Mesothelial cell of epicardium (in vitro differentiated cells): ENCODE results near the gene MCF2L. TPM values are rescaled to one million over a fixed set of nuclear protein-coding genes. Genes with fewer than 3 reads are reported as not detected.

Source experiments
- DNase-seq, 2 experiments: peaks; one replicate each; pipeline ENCODE4 v3.0.0; 2021; ENCODE audit warnings: low spot score in 2 of 2; ENCODE audit not compliant: unreplicated experiment in 2 of 2
- H3K27ac Mint-ChIP-seq: 2 replicates; pipeline ENCODE4 v1.8.0; 2021; ENCODE audit warnings: mixed read lengths
- H3K27me3 Mint-ChIP-seq: 2 replicates; pipeline ENCODE4 v1.8.0; 2021; ENCODE audit warnings: low read depth, mixed read lengths
- H3K36me3 Mint-ChIP-seq: 2 replicates; pipeline ENCODE4 v1.8.0; 2021; ENCODE audit warnings: mixed read lengths
- H3K4me1 Mint-ChIP-seq: 2 replicates; pipeline ENCODE4 v1.8.0; 2021; ENCODE audit warnings: mixed read lengths
- H3K4me3 Mint-ChIP-seq: 2 replicates; pipeline ENCODE4 v1.8.0; 2021; ENCODE audit warnings: mild to moderate bottlenecking, moderate library complexity, mixed read lengths
- H3K9me3 Mint-ChIP-seq: 2 replicates; pipeline ENCODE4 v1.8.0; 2021; ENCODE audit warnings: mixed read lengths
- total RNA-seq: library from RNA; stranded (reverse); gene quantifications from 3 replicates; pipeline ENCODE4 v1.2.1, GENCODE V29; 2021
- TF ChIP-seq, protein P1 (sequence below): fragments of 200-600 bp; sonication (generic); IDR thresholded peaks from one replicate; pipeline ENCODE4 v1.5.0; 2021; ENCODE audit warnings: antibody characterized with exemption; ENCODE audit not compliant: unreplicated experiment

The MCF2L gene
- total RNA-seq, 1 donor from 2014 or later = 36.6 TPM

DNA sequence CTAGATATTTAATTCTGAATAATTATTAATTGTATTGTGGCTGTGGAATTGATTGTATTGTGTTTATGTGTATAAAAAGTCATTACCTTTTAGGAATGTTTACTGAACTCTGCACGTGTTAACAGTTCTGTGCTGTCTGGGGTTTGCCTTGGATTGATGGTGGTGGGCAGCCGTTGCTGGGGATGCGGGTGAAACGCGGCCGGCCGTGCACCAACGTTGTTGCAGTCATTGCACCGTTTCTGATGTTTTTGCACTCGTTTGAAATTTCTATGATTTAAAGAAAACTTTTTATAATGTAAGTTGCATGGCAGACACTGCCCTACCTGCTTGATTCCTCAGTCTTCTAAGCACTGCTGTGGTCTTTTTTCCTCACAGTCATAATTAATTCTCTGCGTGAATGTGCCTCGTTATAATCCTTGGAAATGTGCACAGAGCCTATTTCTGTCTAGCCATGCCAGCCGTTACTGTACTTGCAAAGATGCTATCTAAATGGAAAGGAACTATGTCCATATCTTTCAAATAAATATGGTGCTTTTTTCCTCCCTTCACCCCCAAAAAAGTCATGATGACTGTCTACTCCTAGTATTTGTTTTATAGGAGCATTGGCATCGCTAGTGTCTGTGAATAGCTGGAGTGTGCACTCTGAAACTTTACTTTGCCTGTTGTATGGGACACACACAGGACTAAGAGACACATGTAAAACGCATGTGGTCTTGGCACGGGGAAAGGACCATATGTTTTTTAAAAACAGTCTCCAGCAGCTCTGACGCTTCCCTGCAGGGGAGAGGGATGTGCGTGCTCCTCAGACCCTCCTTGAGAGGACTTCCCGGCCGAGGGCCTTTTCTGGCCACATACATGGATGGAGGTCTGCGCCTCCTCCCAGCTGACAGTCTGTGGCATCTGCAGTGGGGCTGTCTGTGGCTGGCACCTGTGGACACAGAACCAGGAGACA lies 40.7 kb upstream of the MCF2L start:
- peaks cover 13% of the 10 kb centered on the region for H3K9me3 Mint-ChIP-seq
- H3K36me3 Mint-ChIP-seq = no peaks in the 10 kb centered on the region
- no peak for DNase-seq
- peaks cover 26% of the 10 kb centered on the region for H3K4me1 Mint-ChIP-seq
- TF ChIP-seq, protein P1, sequence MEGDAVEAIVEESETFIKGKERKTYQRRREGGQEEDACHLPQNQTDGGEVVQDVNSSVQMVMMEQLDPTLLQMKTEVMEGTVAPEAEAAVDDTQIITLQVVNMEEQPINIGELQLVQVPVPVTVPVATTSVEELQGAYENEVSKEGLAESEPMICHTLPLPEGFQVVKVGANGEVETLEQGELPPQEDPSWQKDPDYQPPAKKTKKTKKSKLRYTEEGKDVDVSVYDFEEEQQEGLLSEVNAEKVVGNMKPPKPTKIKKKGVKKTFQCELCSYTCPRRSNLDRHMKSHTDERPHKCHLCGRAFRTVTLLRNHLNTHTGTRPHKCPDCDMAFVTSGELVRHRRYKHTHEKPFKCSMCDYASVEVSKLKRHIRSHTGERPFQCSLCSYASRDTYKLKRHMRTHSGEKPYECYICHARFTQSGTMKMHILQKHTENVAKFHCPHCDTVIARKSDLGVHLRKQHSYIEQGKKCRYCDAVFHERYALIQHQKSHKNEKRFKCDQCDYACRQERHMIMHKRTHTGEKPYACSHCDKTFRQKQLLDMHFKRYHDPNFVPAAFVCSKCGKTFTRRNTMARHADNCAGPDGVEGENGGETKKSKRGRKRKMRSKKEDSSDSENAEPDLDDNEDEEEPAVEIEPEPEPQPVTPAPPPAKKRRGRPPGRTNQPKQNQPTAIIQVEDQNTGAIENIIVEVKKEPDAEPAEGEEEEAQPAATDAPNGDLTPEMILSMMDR = no peak
- H3K27ac Mint-ChIP-seq = no peak overlapping the region
- H3K4me3 Mint-ChIP-seq = no peak overlapping the region
- peaks cover 5% of the 10 kb centered on the region for H3K27me3 Mint-ChIP-seq

DNA sequence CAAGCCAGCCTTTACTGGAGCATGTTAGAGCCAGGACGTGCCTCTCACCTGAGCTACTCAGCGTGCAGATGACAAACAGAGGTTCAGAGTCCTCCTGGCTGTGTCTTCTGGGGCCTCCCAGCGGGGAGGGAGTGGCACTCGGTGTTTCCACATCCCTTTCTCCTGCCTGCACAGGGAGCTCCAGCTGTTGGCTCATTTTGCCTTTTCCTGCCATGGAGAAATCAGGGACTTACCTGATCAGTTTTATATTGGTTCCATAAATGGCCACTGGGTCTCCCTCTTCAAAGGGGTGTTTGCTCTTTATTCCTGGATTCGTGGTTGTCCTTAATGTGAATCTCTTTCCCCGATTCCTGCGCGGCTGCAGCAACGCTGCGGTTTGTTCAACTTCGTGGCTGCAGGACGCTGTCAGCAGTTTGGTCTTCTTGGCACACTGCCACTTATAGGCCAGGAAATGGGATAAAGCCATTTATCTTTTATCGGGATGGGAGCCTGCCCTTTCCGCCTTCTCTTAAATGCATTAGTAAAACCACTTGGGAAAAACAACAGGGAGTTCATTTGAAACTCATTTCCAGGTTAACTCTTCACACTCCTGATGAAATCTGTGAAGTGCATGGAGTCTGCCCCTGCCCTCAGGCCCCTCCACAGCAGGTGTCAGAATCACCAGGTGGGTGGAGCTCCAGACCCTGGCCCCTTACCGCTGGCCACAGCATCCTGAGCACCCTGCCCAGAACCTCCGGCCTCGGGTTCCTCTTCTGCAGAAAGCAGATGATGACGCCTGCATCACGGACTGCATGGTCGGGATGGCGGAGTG lies 39.8 kb upstream of the MCF2L start:
- Mint-ChIP-seq H3K9me3 (peaks cover 9% of the 10 kb centered on the region), H3K27ac (peak overlapping the region; percentile 37), H3K36me3 (no peaks in the 10 kb centered on the region), H3K27me3 (no peaks in the 10 kb centered on the region), H3K4me1 (peaks cover 26% of the 10 kb centered on the region), H3K4me3 (peak overlapping the region; percentile 52)
- DNase-seq = no peak
- TF ChIP-seq, protein P1 = no peak

DNA sequence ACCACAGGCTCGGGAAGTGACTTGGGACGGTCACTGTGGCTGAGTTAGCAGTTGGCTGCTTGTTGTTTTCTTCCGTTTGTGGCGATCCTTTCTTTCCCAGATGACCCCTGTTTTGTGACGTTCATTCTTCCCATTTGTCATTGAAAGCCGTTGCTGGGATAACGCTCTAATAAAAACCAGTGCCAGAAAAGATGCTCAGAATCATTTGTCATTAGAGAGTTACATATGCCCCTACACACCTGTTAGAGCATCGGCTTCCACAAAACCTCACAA lies 39.3 kb upstream of the MCF2L start:
- Mint-ChIP-seq H3K4me3 (no peak overlapping the region), H3K27ac (no peak overlapping the region), H3K9me3 (peaks cover 9% of the 10 kb centered on the region), H3K27me3 (no peaks in the 10 kb centered on the region), H3K4me1 (peaks cover 26% of the 10 kb centered on the region), H3K36me3 (no peaks in the 10 kb centered on the region)
- DNase-seq = no peak
- TF ChIP-seq, protein P1 = no peak

- TF ChIP-seq, protein P1 = no peak
- H3K36me3 Mint-ChIP-seq = no peaks in the 10 kb centered on the region
- no peak overlapping the region for H3K27ac Mint-ChIP-seq
- no peaks in the 10 kb centered on the region for H3K27me3 Mint-ChIP-seq
- peaks cover 26% of the 10 kb centered on the region for H3K4me1 Mint-ChIP-seq
- peaks cover 9% of the 10 kb centered on the region for H3K9me3 Mint-ChIP-seq
- no peak for DNase-seq
- no peak overlapping the region for H3K4me3 Mint-ChIP-seq
Measured at GRCh38 chr13:112930192-112930591, 38.8 kb upstream of the MCF2L start.

DNA sequence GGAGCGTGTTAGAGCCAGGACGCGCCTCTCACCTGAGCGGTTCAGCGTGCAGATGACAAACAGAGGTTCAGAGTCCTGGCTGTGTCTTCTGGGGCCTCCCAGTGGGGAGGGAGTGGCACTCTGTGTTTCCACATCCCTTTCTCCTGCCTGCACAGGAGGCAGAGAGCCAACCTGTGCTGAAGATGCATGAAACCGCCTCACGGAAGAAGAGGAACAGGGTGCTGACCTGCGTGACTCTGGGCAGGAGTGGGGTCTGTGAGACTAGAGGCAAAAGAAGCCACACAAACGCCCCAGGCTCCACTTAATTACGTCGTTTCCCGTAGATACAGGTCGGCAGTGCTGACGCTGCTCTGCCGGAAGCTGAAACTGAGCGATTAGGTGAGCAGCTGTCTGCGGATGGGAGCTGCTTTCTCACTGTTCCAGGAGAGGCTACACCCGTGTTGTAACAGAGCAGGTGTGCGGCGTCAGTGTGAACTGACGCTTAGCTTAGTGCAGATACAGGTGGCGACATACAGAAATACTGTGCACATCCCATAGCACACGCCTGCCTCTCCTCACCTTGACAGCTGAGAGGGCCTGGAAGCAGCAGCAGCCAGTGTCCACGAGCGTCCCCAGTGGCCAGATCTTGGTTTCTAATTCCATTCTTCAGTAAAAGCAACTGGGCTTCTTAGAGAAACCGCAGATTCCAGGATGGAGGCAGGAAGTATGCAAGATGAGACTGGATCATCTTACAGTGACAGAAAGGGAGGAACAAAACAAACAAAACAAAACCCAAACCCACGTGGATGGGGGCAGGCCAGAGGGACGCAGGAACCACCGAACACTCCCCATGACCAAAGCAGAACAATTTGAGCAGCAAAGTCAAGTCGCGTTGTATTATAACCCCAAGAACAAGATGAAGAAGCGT lies 37.7 kb upstream of the MCF2L start:
- peaks cover 26% of the 10 kb centered on the region for H3K4me1 Mint-ChIP-seq
- no peaks in the 10 kb centered on the region for H3K36me3 Mint-ChIP-seq
- peak overlapping the region; percentile 90 for H3K27ac Mint-ChIP-seq
- peak overlapping the region; percentile 33 for H3K4me3 Mint-ChIP-seq
- DNase-seq = peak in 1 of 2 experiments; percentile 59
- peaks cover 9% of the 10 kb centered on the region for H3K9me3 Mint-ChIP-seq
- TF ChIP-seq, protein P1 = peak; percentile 27
- H3K27me3 Mint-ChIP-seq = no peaks in the 10 kb centered on the region
